Sciatic nerve (tissue), 2 donors: ENCODE data around the gene IL13RA1. TPM values are rescaled to one million over a fixed set of nuclear protein-coding genes. Genes with fewer than 3 reads are reported as not detected.
"Not testable (repeated sequence)": the region's sequence is repeated elsewhere in the genome, so short reads cannot be mapped to it uniquely, and the experiment has no call there.

Experiments used
- ATAC-seq: fragments of 200-7000 bp; cut with Tn5 transposase; one replicate; pipeline ENCODE4 v1.9.1; 2020; ENCODE audit warnings: mild to moderate bottlenecking, moderate library complexity
- DNase-seq: peaks from one replicate; pipeline ENCODE4 v3.0.0-alpha.2; 2020; ENCODE audit warnings: low spot score
- intact Hi-C: fragments of 100-400 bp; cut with DNase I; formaldehyde crosslinking; loops from one replicate; pipeline ENCODE4 v1.14.2; 2022
- total RNA-seq: library from RNA; stranded (reverse); fragmentation: NEBNext Ultra II Directional; extraction: Animal tissue kit (Norgen Biotek cat#: 25700); gene quantifications from one replicate; pipeline ENCODE4 v1.2.1, GENCODE V29; 2021
- donor health status: DM: no; HTN: no; CAD: no.
- donor health status: DM: no; HTN: no; CAD: no.

IL13RA1 gene
- total RNA-seq, 1 donor from 2014 or later = 55.9 TPM

GRCh38 chrX:118724775-118725174 lies 2.6 kb upstream of the IL13RA1 start:
- DNase-seq (no peak), ATAC-seq (no peak)
- intact Hi-C loops = no loop called here

- DNase-seq = no peak
- intact Hi-C loops = no loop called here
- no peak for ATAC-seq
Observed at GRCh38 chrX:118726396-118726795, 1.0 kb upstream of the IL13RA1 start.

GRCh38 chrX:118727686-118728339 lies 407 bp downstream of the IL13RA1 start:
- DNase-seq (no peak), ATAC-seq (peak; percentile 29)
- intact Hi-C loops = no loop called here

- ATAC-seq (no peak), DNase-seq (no peak)
- intact Hi-C loops = no loop called here
Observed at GRCh38 chrX:118729042-118729652, 1.7 kb downstream of the IL13RA1 start.

GRCh38 chrX:118730500-118731247 lies 3.3 kb downstream of the IL13RA1 start:
- no peak for DNase-seq
- intact Hi-C loops = no loop called here
- no peak for ATAC-seq

GRCh38 chrX:118732551-118732950 lies 5.1 kb downstream of the IL13RA1 start:
- intact Hi-C loops, DNase-seq, ATAC-seq: not testable (repeated sequence)

- ATAC-seq (no peak), DNase-seq (no peak)
- intact Hi-C loops = no loop called here
Observed at GRCh38 chrX:118734909-118735308, 7.5 kb downstream of the IL13RA1 start.

- ATAC-seq = no peak
- intact Hi-C loops = no loop called here
Observed at GRCh38 chrX:118736394-118737010, 9.1 kb downstream of the IL13RA1 start.

GRCh38 chrX:118739577-118739976 lies 12.2 kb downstream of the IL13RA1 start:
- ATAC-seq (peak; percentile 39), DNase-seq (no peak)
- intact Hi-C loops = no loop called here

More at GRCh38 chrX:118736394-118737010, 9.1 kb downstream of the IL13RA1 start:
- DNase-seq = no peak

GRCh38 chrX:118740276-118740889 lies 13.0 kb downstream of the IL13RA1 start:
- DNase-seq (no peak), ATAC-seq (no peak)
- intact Hi-C loops = no loop called here

- no peak for DNase-seq
- intact Hi-C loops = no loop called here
- no peak for ATAC-seq
Observed at GRCh38 chrX:118742176-118742575, 14.8 kb downstream of the IL13RA1 start.

GRCh38 chrX:118745570-118745969 lies 18.2 kb downstream of the IL13RA1 start:
- ATAC-seq (no peak), DNase-seq (no peak)
- intact Hi-C loops = no loop called here

GRCh38 chrX:118751950-118752783 lies 24.8 kb downstream of the IL13RA1 start:
- no peak for DNase-seq
- intact Hi-C loops = no loop called here
- ATAC-seq = no peak

- intact Hi-C loops = no loop called here
- DNase-seq = no peak
- peak; percentile 77 for ATAC-seq
Observed at GRCh38 chrX:118755633-118756032, 28.2 kb downstream of the IL13RA1 start.

GRCh38 chrX:118756101-118756500 lies 28.7 kb downstream of the IL13RA1 start:
- intact Hi-C loops = no loop called here
- ATAC-seq (peak; percentile 86), DNase-seq (no peak)

GRCh38 chrX:118758511-118758910 lies 31.1 kb downstream of the IL13RA1 start:
- ATAC-seq = no peak
- intact Hi-C loops = no loop called here
- DNase-seq = no peak

GRCh38 chrX:118760025-118760424 lies 32.6 kb downstream of the IL13RA1 start:
- no peak for ATAC-seq

GRCh38 chrX:118761939-118762707 lies 34.7 kb downstream of the IL13RA1 start:
- ATAC-seq = peak; percentile 48

More at GRCh38 chrX:118760025-118760424, 32.6 kb downstream of the IL13RA1 start:
- DNase-seq = no peak
- intact Hi-C loops = no loop called here

More at GRCh38 chrX:118761939-118762707, 34.7 kb downstream of the IL13RA1 start:
- DNase-seq = no peak
- intact Hi-C loops = no loop called here
